HG02885 (cell line): ENCODE measurements around the gene TAF1C.

ENCODE experiments used
- ATAC-seq: cut with Tn5 transposase; IDR thresholded peaks from one replicate; pipeline ENCODE4 v1.9.1; 2021; ENCODE audit warnings: mild to moderate bottlenecking; ENCODE audit not compliant: unreplicated experiment, poor library complexity

The TAF1C gene

GRCh38 chr16:84137769-84138357, 49.0 kb downstream of the TAF1C start:
- ATAC-seq, result no peak

DNA sequence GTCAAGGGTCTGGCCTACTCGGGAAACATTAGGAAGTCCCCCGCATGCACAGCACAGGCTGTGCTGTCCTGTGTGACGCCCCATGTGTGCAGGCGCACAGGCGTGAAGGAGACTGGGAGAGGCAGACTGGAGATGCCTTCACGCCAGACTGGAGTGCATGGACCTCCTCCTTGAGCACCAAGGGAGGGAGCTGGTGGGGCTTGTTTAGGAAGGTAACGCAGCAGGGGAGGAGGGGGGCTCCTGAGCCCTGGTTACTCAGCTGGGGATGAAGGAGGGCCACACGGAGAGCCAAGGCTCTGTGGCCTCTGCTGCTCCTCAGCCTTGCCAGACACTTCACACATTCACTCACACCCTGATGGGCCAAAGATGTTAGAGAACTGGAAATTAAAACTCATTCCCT, 49.6 kb downstream of the TAF1C start:
- no peak for ATAC-seq

- no peak for ATAC-seq
Measured at GRCh38 chr16:84136331-84137125, 50.3 kb downstream of the TAF1C start.

- no peak for ATAC-seq
Measured at GRCh38 chr16:84132527-84133285, 54.2 kb downstream of the TAF1C start.

DNA sequence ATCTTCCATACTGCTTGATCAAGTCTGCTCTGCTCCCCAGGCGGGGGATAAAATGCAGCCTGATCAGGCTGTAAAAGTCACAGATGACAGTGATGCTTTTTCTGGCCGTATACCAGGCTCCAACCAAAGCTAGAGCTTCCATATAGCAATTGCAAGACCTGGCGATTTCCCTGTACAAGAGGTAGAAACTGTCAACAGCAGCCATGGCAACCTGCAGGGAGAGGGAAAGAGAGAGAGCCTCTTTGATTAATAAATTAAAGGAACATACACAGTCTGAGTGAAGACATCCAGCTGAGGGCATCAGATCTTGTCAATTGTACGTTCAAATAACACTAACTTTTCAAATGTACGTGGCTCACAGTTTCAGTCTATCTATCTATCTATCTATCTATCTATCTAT, 55.7 kb downstream of the TAF1C start:
- no peak for ATAC-seq
